ENCODE data around the gene SIRT1.

DNA sequence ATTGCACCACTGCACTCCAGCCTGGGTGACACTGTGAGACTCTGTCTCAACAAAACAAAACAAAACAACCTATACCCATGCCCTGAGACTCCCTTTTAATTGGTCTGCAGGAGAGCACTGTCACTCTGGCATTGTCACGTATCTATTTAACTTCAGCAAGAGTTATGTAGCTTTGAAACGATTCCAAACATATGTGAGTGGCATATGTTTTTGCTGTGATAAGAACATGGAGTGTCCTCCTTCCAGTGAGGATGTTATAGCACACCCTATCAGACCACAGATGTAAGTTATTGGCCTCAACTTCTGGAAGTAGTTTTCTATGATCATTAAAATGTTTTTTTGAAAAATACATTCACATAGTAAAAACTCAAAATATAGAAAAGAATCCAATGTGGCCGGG is 30.9 kb upstream of the SIRT1 start:
- TF ChIP-seq, protein P1, sequence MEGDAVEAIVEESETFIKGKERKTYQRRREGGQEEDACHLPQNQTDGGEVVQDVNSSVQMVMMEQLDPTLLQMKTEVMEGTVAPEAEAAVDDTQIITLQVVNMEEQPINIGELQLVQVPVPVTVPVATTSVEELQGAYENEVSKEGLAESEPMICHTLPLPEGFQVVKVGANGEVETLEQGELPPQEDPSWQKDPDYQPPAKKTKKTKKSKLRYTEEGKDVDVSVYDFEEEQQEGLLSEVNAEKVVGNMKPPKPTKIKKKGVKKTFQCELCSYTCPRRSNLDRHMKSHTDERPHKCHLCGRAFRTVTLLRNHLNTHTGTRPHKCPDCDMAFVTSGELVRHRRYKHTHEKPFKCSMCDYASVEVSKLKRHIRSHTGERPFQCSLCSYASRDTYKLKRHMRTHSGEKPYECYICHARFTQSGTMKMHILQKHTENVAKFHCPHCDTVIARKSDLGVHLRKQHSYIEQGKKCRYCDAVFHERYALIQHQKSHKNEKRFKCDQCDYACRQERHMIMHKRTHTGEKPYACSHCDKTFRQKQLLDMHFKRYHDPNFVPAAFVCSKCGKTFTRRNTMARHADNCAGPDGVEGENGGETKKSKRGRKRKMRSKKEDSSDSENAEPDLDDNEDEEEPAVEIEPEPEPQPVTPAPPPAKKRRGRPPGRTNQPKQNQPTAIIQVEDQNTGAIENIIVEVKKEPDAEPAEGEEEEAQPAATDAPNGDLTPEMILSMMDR (IDR thresholded peaks at IDR 0.05; ENCODE audit: control extremely low read depth in 1 of 3, insufficient read depth in 1 of 3, low read depth in 1 of 3, low read length in 3 of 3), result no peak
- no peak for TF ChIP-seq SIN3A (conservative IDR thresholded peaks at IDR 0.05 in 1 of 2, IDR thresholded peaks at IDR 0.05 in 1 of 2; ENCODE audit: low read depth in 1 of 2, low read length in 2 of 2)
- no peak for TF ChIP-seq MAX (IDR thresholded peaks at IDR 0.05)
- no peak for TF ChIP-seq JUND (IDR thresholded peaks at IDR 0.05; ENCODE audit: low read length)
- no peak for TF ChIP-seq MAFK (IDR thresholded peaks at IDR 0.05; ENCODE audit: low read depth, low read length)
- TF ChIP-seq TCF12 (IDR thresholded peaks at IDR 0.05; ENCODE audit: low read depth, low read length), result no peak
- no peak for TF ChIP-seq BACH1 (IDR thresholded peaks at IDR 0.05; ENCODE audit: low read length)
- no peak for TF ChIP-seq SRF (IDR thresholded peaks at IDR 0.05; ENCODE audit: low read depth, low read length)

All from H1 (cell line).